ENCODE measurements around the gene CDS2. TPM values are rescaled to one million over a fixed set of nuclear protein-coding genes. Genes with fewer than 3 reads are reported as not detected.

CDS2 gene
- total RNA-seq, 1 experiment from 2014 or later = 23.4 TPM

GRCh38 chr20:5205348-5206210 lies 78.8 kb downstream of the CDS2 start:
- peak; percentile 76 for DNase-seq (ENCODE audit: low read depth)

- DNase-seq (ENCODE audit: low read depth) = no peak
Observed at GRCh38 chr20:5207138-5207537, 80.3 kb downstream of the CDS2 start.

DNA sequence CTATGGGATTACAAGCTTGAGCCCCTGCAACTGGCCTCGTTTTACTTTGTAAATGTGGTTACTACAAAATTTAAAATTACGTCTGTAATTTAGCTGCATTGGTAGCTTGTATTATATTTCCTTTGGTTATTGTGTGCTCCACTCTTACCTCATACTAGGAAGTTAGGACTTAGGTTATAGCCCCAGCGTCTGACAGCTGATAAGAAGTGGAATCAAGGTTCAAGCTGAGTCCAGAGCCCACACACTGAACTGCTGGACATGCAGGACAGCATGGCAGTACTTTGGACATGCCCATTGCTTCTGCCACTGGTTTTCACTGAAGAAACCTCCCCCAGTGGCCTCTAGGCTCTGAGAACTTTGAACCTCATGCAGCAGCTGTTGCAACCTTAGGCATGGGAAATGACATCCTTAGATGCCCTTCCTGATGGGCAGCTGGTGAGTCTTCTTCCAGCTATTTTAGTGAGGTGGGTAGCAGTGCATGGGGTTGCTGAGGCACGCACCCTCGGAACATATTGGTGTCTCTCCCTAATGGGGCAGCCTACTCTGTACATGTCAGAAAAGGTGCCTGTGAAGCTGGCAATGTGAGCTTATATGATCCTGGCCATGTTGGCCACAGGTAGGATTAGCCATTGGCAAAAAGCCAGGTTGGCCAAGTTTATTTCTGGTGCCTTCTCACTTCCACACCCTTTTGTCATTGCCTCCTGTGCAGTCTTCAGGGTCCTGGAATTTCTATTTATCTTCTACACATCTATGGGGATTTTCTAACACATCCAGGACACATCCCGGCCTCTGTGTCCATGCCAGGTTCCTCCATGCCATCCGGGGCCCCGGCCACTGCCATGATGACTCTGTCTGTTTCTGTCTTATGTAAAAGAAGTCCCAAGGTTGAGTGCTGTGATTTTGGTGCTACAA lies 85.3 kb downstream of the CDS2 start:
- no peak for DNase-seq (ENCODE audit: low read depth)

DNA sequence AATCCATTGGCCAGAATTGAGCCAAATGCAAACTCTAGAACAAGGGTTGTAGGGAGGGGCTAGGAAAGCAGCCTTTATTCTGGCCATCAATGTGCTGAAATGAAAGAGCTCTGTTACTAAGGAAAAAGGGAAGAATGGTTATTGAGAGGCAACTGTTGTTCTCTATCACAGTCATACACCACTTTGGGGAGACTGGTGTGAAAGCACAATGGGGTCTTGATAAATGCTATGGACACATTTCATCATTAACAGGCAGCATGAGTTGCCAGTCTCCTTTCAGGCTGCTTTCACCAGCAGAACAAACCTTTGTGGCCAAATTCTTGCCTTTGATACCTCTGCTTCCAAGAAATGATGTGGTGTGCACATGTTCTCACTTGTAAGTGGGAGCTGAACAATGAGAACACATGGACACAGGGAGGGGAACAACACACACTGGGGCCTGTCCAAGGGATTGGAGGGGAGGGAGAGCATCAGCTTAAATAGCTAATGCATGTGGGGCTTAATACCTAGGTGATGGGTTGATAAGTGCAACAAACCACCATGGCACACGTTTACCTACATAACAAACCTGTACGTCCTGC lies 86.2 kb downstream of the CDS2 start:
- no peak for DNase-seq (ENCODE audit: low read depth)

GRCh38 chr20:5214826-5215225 lies 88.0 kb downstream of the CDS2 start:
- DNase-seq (ENCODE audit: low read depth) = no peak

DNA sequence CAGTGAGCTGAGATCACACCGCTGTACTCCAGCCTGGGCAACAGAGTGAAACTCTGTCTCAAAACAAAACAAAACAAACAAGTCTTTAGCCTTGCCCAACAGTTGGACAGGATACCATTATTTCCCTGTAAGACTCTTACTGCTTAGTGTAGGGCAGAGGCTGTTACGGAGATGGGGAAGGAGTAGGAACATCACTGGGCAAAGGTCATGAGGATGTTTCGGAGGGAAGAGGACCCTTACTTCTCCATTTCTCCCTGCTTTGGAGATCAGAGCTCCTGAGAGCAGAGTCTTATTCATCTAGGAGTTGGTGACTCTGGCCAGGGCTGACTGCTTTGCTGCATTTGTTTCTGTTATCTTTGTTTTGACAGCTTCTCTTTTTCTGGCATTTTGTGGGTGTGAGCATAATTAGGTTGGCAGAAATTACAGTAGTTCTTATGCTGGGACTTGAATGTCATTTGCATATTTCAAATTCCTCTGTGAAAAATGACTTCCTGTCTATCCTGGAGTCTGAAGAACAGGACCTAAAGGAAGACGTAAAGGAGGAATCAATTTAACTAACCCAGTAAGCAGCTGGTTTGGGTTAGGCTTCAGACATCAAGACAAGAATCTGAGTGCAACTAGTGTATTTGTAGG lies 89.0 kb downstream of the CDS2 start:
- DNase-seq (ENCODE audit: low read depth) = no peak

GRCh38 chr20:5216663-5217062 lies 89.9 kb downstream of the CDS2 start:
- no peak for DNase-seq (ENCODE audit: low read depth)

DNA sequence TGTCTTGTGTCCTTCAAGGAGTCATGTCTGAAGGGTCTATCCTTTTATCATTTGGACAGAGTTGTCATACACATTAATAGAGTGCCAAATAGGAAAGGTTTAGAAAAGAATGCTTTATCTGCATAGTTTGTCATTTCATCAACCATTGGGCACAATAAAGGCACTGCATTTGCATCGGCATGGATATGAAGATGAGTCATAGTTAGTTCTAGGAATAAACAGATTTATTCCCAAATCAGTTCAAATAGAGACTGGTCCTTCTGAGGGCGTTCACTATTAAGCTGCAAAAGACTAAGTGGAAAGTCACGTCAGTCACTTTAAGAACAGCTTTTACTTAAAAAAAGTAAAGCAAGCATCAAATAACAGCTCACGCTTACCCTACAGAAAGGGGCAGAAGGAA lies 90.8 kb downstream of the CDS2 start:
- DNase-seq (ENCODE audit: low read depth) = no peak

GRCh38 chr20:5220321-5221060 lies 93.7 kb downstream of the CDS2 start:
- DNase-seq (ENCODE audit: low read depth) = peak; percentile 16

- no peak for DNase-seq (ENCODE audit: low read depth)
Observed at GRCh38 chr20:5221061-5221430, 94.2 kb downstream of the CDS2 start.

DNA sequence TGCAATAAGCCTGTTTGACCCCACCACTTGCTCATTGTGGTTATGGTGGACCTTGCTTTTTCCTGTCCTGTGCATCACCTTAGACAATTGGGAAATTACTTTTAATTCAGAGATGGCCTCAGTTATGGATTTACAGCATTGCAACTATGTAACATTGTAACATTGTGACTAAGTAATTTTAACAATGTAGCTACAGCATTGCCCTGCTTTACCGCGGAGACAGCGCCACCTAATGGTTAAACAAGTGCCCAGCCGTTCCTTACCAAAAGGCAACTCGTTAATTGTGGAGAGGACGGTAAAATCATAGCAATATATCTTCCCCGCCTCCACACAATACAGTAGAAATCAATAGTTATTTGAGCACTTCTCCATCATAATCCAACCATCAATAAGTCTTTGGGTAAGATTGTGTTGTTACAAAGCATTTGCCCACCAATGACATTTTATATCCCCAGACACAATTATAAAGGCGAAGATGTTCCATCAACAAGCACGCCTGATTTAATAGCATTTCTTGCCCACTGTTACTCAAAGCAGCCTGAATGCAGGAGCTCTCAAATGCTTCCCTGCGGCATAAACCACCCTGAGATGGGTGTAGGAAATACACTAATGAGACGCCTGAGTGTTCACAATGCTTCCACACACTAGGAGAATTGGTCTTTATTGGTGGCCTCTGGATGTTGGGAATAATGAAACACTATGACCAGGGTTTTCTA lies 96.3 kb downstream of the CDS2 start:
- DNase-seq (ENCODE audit: low read depth) = peak; percentile 13

GRCh38 chr20:5230544-5230943 lies 103.7 kb downstream of the CDS2 start:
- DNase-seq (ENCODE audit: low read depth) = no peak

DNA sequence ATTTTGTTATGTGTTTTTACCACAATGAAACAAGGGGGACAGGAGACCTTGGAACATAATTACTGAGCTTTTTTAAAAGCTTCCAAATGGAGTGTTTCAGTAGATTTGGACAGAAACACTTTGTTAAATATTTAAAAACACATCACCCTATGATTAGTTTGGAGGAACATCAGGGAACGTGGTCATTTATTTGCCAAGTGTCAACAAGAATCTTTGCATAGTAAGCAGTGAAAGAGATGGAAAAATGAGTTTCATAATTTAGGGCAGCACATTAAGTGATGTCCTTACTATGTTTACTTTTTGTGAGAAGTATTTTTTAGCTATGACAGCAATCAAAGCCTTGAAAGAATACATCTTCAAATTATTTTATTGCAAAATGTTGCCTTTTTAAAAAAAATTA lies 107.3 kb downstream of the CDS2 start:
- no peak for DNase-seq (ENCODE audit: low read depth)

DNA sequence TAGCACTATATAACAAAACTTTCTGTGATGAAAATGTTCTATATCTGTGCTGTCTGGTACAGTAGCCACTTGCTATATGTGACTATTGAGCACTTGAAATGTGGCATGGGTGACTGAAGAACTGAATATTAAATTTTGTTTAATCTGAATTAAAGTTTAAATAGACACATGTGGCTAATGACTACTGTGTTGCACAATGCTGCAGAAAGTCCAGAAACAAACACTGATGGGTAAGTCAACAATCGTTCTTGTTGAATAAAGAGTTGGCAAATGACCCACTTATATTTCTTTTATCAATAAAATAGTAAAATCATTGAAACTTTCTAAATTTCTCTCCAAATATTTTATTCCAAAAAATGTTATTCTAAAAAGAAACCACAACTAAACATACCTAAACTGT lies 108.2 kb downstream of the CDS2 start:
- no peak for DNase-seq (ENCODE audit: low read depth)

Small RNAs within 50 kb of the gene (small RNA-seq; reads per million reads assigned to genes)
- gene RF00019 = not detected
- gene RF00568 = not detected
- not detected for gene RNA5SP474

Other genes starting within 250 kb of the CDS2 start
- 18.0 and 21.1 TPM in 2 replicates for gene SLC23A2, start 125.5 kb upstream of the CDS2 start, total RNA-seq (2014; rRNA removed; shearing (Covaris generic))
- 141 and 212 TPM in 2 replicates for gene TMEM230, start 13.9 kb upstream of the CDS2 start, total RNA-seq (2014; rRNA removed; shearing (Covaris generic))
- gene PCNA, start 7.0 kb upstream of the CDS2 start, total RNA-seq (2014; rRNA removed; shearing (Covaris generic)) = 364 and 457 TPM in 2 replicates
- gene PROKR2, start 189.9 kb downstream of the CDS2 start, total RNA-seq (2014; rRNA removed; shearing (Covaris generic)) = not detected in 2 replicates